Omental fat pad (tissue), 4 donors: ENCODE results near the gene NAALADL2. TPM values are rescaled to one million over a fixed set of nuclear protein-coding genes. Genes with fewer than 3 reads are reported as not detected.

ENCODE experiments used
- ATAC-seq: fragments of 150-250 bp; one replicate; pipeline ENCODE4 v1.9.1; 2016; ENCODE audit warnings: mild to moderate bottlenecking, moderate library complexity; ENCODE audit not compliant: low FRiP score
- DNase-seq: peaks from one replicate; pipeline ENCODE4 v3.0.0-alpha.2; 2019; ENCODE audit warnings: low spot score
- CTCF ChIP-seq, 3 donors: fragments of 450-650 bp; IDR thresholded peaks; one replicate each; pipeline ENCODE4 v1.5.1; 2016 to 2017; ENCODE audit warnings: antibody characterized with exemption in 3 of 3, mild to moderate bottlenecking in 3 of 3, moderate library complexity in 2 of 3
- total RNA-seq, 4 donors: library from RNA; depleted of rRNA; stranded (reverse); fragments of >200 nt; gene quantifications; one replicate each; pipeline ENCODE4 v1.1.0, GENCODE V29; 2016

NAALADL2 gene
- total RNA-seq, 4 donors from 2014 or later: 6.5 to 15.1 (median 8.0) TPM

DNA sequence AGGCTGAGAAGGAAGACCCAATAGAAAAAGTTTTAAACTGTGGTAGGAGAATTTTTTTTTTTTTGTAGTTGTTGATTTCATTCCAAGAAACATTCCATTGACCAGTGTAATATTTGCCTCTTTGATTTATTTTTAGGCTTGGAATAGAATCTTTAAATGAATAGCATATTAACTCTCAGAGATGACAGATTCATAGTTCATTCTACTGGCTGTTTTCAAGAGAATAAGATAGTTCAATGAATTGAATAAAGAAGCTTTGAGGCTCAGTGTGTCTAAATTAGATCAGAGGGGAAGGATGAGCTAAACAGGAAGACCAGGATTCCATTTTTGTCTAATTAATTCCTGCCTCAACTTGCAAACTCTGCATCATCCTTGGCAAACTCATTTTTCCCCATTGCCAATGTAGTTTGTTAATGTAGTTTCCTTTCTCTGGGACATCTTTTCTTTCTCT is 98.4 kb downstream of the NAALADL2 start:
- DNase-seq (no peak), ATAC-seq (no peak)
- TF ChIP-seq CTCF (IDR thresholded peaks at IDR 0.05): no peak

DNA sequence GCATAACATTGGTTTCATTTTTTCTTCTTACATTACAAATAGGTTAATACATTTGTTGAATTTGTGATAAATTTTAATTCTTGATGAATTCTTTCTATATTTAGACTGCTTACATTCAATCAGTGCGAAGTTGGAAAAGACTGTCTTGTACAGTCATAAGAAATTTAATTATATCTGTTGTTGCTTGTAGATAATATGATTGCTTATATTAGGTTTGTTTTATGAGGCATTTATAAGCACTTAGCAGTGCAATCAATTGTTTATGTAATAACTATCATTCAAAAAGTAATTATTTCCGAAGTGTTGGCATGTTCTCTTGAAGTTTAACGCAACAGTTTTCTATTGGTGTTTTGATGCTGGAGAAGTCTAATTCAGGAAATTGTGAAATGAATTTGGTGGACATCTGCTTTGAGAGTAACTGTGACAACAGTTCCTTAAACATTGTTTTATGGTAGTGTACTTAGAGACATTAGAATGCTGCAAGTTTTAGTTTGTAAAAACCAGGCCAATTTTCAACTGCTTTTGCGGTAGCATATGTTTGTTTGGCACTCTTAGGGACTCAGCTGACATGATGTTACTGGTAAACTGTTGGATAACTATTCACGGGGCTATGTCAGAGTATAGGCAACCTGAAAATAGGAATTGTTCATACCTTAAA is 99.7 kb downstream of the NAALADL2 start:
- TF ChIP-seq CTCF (IDR thresholded peaks at IDR 0.05): no peak
- no peak for DNase-seq
- no peak for ATAC-seq

- DNase-seq (no peak), ATAC-seq (no peak)
- no peak for TF ChIP-seq CTCF (IDR thresholded peaks at IDR 0.05)
Measured at GRCh38 chr3:174959556-174960065, 100.5 kb downstream of the NAALADL2 start.

GRCh38 chr3:174960898-174961297 is 101.8 kb downstream of the NAALADL2 start:
- ATAC-seq: no peak
- DNase-seq: no peak
- no peak for TF ChIP-seq CTCF (IDR thresholded peaks at IDR 0.05)

- no peak for TF ChIP-seq CTCF (IDR thresholded peaks at IDR 0.05)
- no peak for DNase-seq
- no peak for ATAC-seq
Measured at GRCh38 chr3:174973465-174973864, 114.3 kb downstream of the NAALADL2 start.

GRCh38 chr3:174986685-174987084 is 127.6 kb downstream of the NAALADL2 start:
- no peak for TF ChIP-seq CTCF (IDR thresholded peaks at IDR 0.05)
- ATAC-seq (no peak), DNase-seq (no peak)

DNA sequence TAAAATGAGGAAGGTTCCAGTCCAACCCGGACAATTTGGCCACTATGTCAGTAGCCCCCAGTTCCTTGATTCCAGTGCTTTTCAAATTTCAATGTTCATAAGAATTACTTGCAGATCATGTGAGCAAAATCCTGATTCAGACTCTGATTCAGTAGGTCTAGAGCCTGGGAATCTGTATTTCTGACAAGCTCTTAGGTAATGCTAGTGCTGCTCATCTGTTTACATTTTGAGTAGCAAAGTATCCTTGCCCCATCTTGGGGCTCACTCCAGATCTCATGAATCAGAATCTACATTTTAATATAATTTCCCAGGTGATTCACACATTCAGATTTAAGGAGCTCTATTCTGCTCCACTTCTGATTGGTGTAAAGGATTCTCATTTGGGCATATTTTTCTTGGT is 142.0 kb downstream of the NAALADL2 start:
- ATAC-seq: no peak
- no peak for TF ChIP-seq CTCF (IDR thresholded peaks at IDR 0.05)
- DNase-seq: no peak
